Fibroblast of pulmonary artery (primary cell): ENCODE measurements around the gene GUCY1B1.
A peak's percentile ranks its signal among the peaks of the same experiment; 100 is the strongest.

Experiments used
- DNase-seq: peaks from one replicate; pipeline ENCODE4 v3.0.0-alpha.2; 2010; ENCODE audit warnings: low read depth
- H3K4me3 ChIP-seq: replicated peaks from 2 replicates; pipeline ENCODE4 v1.5.1; 2011; ENCODE audit warnings: low read depth, mild to moderate bottlenecking, control low read depth, low read length, moderate library complexity
- CTCF ChIP-seq: IDR thresholded peaks from 2 replicates; pipeline ENCODE4 v1.5.1; 2011; ENCODE audit warnings: mild to moderate bottlenecking, control low read depth, low read length, inconsistent platforms; ENCODE audit errors: missing control alignments

The GUCY1B1 gene

DNA sequence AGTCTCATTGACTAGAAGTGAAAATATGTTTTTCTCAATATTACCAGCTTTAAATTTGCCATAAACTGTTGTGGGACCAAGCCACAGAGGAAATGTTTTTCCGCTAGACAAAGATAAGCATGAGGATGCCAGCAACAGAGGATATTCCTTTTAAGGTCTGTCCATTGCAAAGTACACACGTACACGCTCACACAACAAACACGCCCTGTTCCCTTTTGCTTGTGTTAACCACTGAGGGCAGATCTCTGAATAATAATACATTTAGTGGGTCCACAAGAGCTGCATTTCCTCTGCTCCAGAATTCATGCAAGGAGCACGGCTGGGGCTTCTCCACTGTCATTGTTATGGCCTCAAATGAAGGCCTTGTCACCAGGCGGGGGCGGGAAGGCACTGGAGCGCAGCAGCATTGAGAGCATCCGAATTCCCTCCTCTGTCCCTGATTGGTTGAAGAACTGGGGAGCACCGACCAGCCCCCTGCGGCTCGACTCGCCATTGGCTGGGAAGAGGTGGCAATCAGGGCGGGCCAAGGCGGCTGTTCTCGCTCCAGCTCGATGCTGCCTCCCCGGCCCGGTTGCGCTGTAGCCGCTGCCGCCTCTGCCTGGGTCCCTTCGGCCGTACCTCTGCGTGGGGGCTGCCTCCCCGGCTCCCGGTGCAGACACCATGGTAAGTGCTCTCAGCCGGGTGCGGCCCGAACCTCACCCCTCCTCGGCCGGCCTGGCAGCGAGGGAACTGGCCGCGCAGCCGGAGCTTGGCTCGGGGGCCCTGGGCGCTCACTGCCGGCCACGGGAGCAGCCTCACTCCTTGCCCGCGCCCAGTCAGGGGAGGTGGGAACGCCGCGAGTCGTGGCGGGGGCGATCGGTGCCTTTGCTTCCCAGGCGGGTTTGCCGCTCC is at the start of gene GUCY1B1:
Gene GUCY1B1, plus strand, starts transcription at position 541 of the 891 bp plus-strand sequence. Its CDS starts 120 bp downstream, at position 661.
- DNase-seq, result peak; percentile 93
- peak within 1 kb of the TSS; percentile 57 for H3K4me3 ChIP-seq
- TF ChIP-seq CTCF, result peak; percentile 29

- H3K4me3 ChIP-seq, result no peak overlapping the region
- no peak for DNase-seq
- no peak for TF ChIP-seq CTCF
These were observed 48.9 kb upstream of the GUCY1B1 start for GRCh38 chr4:155709918-155710317.

DNA sequence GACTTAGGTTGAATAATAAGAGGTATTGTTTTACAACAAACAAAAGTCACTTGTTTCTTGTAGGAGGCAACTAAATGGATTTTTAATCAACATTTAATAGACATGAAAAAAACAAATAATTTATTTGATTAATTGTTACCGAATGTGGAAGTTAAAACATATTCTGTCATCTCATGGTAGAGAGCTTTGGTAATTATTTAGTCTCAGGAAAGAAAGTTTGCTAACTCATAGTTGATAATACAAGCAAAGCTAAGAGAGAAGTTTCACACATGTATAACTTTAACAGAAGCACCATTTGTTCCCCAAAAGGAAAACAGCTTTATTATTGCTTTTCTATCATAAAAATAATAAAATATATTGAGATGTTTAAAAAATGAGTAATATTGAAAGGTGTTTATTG is 47.3 kb upstream of the GUCY1B1 start:
- no peak for DNase-seq
- TF ChIP-seq CTCF, result no peak
- no peak overlapping the region for H3K4me3 ChIP-seq

DNA sequence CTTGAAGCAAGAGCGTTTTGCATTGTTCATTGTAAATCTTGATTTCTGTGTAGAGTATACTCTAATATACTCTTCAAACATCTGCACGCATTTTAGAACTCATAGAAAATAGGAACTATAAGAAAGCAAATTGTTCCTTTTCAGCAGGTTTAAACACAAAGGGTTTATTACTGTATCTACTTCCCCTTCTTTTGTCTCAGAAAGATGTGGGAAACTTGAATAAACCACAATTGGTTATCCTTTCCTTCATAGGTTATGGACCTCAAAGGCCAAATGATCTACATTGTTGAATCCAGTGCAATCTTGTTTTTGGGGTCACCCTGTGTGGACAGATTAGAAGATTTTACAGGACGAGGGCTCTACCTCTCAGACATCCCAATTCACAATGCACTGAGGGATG is 46.0 kb upstream of the GUCY1B1 start:
- TF ChIP-seq CTCF, result no peak
- no peak for DNase-seq
- no peak overlapping the region for H3K4me3 ChIP-seq

DNA sequence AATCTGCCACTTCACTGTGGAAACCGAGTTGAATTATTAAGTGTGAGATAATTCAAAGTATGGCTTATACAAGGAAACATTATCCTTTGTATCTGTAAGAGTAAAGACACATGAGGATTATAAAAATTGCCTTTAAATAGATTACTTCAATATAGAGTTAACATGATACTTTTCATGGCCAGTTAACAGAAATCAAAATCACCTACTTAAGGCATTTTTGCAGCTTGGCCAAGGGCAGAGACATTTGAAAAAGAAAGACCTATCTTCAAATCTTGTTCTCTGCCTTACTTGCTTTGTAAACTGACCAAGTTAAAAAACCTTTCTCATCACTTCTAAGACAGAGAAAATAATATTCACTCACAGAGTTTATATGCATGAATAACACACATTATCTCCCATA is 44.9 kb upstream of the GUCY1B1 start:
- DNase-seq, result no peak
- TF ChIP-seq CTCF, result no peak
- H3K4me3 ChIP-seq, result no peak overlapping the region

- no peak for TF ChIP-seq CTCF
- H3K4me3 ChIP-seq, result no peak overlapping the region
- no peak for DNase-seq
These were observed 36.5 kb upstream of the GUCY1B1 start for GRCh38 chr4:155722336-155722735.
